GM19397 (cell line): ENCODE data around the gene SPAG17.

Source experiments
- ATAC-seq: cut with Tn5 transposase; IDR thresholded peaks from one replicate; pipeline ENCODE4 v1.9.1; 2021; ENCODE audit warnings: mild to moderate bottlenecking, moderate library complexity; ENCODE audit not compliant: unreplicated experiment

The SPAG17 gene

DNA sequence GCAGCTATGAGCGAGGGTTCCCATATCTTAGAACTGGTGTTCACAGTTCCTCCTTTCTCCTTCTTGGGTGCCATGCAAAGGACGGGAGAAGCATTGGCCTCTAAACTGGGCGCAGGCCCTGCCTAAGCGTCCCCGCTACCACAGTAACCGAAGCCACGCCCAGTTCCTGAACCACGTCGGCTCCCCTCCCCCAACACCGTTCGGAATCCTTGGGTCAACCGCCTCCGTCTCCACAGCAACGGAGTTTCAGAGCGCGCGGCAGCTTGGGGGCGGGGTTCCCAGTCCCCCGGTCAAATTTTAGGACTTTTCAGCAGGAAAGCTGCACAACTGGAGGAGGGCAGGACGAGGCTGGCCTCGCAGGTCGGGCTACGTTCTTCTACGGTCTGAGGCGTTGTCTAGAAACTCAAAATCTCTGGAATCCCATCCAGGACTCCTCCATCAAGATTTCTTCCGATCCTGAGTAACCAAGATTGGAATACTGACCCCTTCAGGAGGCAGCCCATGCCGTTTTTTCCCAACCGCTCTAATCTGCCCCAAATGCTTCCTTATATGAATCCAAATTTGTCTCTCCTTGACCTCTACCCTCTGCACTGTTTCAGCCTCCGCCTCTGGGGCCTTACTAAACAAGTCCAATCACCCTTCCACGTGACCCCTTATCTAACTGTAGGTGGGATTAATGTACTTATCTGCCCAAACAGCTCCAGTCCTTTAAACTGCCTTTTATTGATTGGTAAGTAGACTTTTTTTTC, at the start of gene SPAG17:
Gene SPAG17 (minus strand): TSS at position 145 of the 749 bp plus-strand sequence. CDS start 71 bp downstream, at position 74.
- no peak for ATAC-seq

DNA sequence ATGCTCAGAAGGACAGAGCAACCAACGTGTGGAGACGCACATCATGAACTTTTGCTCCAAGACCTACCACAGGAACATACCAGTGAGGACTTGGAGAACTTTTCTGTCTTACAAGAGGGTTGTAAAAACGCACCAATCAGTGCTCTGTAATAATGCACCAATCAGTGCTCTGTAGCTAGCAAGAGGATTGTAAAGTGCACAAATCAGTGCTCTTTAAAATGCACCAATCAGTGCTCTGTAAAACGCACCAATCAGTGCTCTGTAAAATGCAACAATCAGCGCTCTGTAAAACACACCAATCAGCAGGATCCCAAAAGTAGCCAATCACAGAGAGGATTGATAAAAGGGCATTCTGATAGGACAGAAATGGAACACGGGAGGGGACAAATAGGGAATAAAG, 40.4 kb upstream of the SPAG17 start:
- no peak for ATAC-seq

DNA sequence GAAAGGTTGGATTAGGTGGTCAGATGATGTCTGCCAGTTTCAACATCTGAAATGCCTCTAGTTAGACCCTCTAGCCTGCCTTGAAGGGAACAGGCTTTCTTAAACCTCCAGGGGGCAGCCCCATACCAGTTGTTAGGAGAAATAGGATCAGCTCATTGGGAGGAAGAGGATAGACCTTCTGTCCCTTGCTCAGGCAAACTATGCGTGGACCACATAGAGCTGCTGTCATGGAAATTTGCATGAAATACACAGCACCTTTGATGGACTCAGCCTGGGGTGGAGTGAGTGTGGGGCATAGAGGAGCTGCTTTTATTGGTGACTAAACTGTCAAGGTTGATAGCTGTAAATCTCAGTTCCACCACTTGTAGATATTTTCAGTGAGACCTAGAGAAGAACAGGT, 38.4 kb upstream of the SPAG17 start:
- no peak for ATAC-seq

DNA sequence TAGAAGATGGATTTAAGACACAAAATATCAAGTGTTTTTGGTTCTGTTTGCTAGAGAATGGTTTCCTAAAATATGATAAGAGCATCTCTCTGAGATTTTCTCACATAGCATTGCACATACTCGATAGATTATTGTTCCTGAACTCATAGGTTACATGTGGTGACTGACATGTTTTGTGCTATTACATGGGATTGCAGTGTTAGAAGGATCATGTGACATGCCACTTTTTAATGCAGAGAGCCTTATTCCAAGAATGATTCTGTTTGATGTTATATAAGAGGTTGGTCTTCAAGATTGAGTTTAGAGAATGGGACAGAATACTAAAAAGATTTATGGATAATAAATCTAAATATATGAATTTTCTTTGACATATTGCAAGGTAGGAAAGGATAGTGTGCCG, 34.4 kb upstream of the SPAG17 start:
- ATAC-seq: no peak

DNA sequence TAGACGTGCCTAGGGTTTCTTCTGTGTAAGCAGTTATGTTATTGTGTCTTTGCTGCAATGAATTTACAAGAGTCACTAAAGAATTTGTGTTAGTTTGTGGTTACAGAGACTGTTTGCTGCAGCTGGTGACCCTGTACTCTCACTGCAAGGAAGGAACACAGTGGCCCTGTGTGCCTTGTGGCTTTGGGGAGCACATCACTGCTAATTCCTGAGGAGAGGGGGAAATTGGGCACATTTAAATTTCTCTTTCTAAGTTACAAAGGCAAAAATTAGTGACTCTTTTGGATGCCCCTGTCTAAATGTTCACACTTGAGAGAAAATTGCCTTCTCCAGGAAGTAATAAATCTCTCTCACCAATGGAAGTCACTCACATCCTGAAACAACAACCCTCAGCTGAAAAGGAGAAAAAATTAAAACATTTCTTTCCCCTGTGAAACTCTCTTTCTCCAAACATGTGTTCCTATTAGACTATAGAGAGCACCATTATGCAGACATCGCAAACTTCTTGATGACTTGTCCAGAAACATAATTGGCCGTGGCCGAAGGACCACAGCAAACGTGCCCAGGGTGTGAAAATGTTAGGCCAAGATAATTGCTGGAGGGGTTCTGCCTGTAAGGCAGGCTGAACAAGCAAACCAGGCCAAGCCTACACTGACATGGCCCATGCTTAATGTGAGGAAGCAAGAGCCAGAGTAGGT, 32.3 kb upstream of the SPAG17 start:
- no peak for ATAC-seq

DNA sequence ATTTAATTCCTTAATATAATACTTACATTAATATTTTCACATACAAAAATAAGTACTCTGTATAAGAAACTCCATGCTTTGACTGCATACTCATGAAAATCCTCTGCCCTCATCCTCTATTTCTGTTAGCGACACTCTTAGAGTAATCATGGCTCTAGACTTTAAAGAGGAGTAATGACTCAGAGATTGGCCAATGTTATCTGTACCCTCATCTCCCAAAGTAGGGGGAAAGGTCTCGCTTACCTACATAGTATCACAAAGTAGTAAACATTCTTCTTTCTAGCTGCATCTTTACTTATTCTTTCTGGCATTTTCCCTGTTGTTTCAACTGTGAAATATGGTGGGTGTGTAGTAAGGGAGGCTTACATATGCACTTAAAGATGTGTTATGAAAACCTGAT, 29.8 kb upstream of the SPAG17 start:
- ATAC-seq: no peak

DNA sequence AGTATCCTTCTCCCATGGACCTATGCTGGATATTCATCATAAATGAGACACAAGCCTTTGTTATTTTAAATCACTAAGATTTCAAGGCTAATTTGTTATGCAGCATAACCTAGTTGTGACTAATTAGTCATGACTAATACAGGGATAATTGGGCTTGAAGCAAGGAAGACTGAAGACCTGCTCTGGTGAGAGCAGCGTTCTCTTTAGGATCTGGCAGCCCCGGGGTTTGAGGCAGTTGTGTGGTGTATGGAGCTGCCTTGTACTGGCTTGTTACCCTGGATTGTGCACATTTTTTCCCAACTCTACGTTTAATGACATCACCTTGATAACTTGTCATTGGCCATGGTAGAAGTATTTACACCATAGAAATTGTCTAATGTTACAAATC, 25.7 kb upstream of the SPAG17 start:
- ATAC-seq: no peak

DNA sequence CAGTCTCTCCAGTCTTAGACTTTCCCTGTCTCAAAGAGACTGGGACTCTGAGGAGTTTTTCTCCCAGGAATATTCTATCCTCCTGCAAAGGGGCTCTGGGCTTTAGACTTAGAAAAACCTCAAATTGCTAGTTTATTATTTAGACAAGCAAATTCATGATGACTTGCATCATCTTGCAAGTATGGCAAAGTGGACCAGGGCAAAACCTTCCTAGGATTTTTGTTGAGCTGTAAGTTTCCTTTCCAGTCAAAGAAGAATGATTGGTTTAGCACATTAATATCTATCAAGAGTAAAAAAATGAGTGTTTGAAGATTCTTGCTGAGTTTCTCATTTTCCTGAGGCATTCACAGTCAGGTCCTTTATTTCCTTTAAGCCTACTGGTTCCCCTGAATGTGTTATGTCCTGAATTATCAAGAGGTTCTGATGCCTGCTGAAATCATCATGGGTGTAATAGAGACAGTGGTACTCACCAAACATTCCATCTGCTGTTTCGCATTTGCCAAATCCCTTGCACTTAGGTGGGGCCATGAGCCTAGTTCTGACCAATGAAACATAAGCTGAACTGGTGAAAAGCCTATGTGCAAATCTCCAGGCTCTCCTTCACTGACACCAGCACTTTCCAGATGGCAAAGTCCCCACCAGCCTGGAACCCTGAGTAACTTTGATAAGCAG, 25.2 kb upstream of the SPAG17 start:
- no peak for ATAC-seq

DNA sequence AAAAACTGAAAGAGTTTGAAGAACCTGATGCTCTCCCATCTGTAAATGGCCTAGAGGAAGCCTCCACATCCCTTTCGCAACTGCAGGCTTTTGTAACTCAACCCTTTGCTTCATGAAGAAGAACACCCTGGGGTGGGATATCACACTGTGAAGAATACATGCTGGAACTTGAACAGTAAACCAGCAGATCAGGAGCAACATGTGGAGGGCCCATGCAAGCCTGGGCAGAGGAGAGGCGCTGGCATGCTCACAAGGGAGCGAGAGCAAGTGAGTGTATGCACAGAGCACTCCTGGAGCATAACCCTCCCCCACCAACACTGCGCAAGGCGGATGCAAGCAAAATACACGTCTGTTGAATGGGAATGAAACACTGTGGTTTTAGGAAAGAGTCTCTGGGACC, 24.6 kb upstream of the SPAG17 start:
- no peak for ATAC-seq

DNA sequence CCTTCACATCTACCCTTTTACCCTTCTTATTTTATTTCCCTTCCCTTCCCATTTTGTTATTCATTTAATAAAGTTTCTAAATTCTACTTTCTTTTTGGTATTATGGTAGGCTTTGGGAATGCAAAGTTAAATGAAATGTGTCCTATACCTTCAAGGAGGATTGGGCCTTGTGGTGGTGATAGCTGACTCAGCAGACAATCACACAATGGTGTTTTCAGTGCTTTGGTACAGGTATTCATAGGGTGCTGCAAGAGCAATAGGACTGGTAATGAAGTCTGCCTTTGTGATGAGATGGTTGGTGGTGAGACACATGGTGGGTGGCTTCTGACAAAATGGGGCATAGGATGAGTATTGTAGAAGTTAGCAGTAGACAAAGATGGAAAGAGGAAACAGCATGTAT, 21.9 kb upstream of the SPAG17 start:
- no peak for ATAC-seq

DNA sequence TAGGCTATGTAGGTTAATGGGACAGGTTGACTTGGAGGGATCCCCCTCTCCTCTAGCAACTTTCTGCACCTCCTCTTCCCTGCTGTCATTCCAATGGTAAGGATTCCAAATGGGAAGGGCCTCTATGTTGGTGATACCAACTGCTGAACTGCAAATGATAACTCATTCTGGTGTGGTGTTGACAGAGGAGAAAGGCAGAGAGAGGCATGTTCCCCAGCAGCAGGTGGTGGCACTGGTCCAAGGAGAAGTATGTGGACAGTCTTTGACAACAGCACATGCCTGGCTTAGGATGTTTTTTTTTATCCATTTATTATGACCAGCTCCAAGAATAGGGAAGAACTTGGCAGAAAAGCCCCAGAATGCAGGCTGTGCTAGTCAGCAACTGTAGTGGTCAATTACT, 19.6 kb upstream of the SPAG17 start:
- no peak for ATAC-seq

DNA sequence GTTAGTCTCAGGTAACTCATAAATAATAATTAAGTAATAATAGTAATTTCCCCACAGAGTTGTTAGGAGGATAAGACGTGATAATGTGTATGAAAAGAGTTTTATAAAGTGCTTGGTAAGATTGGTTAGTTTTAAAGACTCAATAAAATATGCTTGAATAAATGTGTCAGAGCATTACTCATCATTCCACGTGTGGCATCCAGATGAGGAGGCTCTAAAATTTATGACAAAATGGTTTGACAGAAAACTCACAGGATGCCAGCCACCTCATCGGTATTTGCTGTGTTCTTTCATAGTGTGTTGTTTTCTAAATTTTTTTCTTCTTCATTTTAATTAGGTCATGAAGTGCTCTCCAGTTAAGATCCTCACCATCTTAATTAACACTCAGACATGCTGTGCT, 19.1 kb upstream of the SPAG17 start:
- ATAC-seq: no peak

DNA sequence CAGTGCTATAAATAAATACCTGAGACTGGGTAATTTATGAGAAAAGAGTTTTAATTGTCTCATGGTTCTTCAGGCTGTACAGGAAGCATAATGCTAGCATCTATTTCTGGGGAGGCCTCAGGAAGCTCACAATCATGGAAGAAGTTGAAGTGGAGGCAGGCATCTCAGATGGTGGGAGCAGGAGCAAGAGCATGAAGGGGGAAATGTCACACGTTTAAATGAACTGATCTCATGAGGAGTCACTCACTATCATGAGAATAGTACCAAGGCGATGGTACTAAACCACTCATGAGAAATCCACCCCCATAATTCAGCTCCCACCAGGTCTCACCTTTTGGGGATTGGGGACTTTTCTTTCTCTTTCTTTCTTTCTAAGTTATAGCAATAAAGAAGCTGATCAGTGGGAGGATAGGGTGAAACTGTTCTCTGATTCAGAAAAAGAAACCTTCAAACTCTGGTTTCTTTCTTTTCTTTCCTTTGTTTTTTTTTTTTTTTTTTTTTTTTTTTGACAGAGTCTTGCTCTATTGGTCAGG, 17.1 kb upstream of the SPAG17 start:
- no peak for ATAC-seq

DNA sequence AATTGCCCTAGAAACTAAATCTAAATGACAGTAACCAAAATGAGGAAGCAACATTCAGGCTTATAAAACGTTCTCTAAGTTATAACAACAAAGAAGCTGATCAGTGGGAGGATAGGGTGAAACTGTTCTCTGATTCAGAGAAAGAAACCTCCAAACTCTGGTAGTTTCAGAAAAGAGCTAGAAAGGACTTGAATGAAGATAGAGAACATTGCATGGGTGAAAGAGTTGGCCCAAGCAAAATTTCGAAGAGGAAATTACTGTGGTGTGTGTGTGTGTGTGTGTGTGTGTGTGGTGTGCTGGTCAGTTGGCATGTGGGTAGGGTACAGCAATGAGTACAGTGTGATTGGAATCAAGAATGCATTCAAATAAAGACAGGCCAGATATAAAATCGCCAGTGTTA, 16.5 kb upstream of the SPAG17 start:
- ATAC-seq: no peak

DNA sequence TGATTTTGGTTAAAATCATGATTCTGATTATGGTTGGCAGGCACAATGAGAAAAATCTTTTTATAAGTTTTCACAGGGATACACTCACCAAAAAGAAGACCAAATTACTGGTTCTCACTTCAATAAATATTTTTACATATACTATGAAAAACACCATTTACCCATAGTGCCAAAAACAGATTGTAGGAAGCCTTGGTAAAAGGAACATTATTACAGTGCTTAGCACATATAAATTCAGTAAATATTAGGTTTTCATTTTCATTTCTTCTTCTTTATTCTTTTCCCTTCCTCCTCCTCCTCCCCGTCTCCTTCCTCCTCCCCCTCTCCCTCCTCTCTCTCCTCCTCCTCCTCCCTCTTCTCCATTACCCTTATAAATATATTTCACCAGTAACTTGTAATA, 15.8 kb upstream of the SPAG17 start:
- no peak for ATAC-seq

DNA sequence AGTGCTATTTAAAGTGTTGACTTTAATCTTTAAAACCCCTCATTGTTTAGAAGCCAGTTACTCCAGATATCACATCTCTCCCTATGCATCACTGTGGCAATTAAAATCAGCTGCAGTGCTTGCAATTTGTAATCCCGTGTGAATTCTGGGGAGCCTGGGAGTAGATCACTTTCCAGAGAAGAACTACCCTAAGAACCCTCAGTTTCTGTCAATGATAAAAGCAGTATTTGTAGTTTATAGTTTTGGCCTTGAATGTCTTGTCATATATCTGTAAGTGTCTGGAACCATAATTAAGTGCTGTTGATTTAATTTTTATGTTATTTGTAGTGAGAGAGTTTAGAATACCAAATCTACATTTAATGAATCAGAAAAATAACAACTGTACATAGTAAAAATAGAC, 5.5 kb upstream of the SPAG17 start:
- ATAC-seq: no peak

DNA sequence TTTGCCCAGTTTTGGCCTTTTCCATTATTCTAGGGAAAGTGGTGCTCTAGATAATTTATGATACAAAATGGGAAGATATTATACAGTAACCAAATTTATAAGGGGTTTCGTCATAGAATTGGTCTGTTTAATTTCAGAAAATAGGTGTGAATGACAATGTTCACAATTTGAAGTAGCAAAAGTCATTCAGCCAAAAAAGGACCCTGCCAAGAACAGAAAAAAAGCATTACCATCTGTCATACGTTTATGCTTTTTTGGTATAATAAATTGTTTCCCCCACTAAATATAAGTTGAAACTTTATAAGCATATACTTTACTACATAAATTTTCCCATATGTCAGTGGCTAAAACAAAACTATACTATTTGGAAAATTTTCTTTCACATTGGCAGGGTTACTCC, 4.5 kb upstream of the SPAG17 start:
- no peak for ATAC-seq

DNA sequence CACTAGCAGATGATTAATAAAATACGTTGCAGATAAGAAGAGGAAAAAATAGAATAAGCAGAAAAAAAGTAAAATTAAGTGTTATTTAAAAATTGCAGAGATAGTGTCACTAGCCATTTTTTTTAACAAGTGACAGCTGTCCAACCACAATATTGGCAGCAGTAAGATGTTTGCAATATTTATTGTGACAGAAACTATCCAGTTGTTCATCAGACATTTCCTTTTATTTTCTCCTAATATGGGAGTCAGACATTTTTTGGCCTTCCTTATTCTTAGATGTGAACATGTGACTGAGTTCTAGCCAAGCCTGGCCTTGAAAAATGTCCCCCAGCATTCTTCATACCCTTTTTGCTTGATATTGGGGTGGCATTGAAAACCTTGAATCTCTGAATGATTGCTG, 3.4 kb upstream of the SPAG17 start:
- no peak for ATAC-seq

DNA sequence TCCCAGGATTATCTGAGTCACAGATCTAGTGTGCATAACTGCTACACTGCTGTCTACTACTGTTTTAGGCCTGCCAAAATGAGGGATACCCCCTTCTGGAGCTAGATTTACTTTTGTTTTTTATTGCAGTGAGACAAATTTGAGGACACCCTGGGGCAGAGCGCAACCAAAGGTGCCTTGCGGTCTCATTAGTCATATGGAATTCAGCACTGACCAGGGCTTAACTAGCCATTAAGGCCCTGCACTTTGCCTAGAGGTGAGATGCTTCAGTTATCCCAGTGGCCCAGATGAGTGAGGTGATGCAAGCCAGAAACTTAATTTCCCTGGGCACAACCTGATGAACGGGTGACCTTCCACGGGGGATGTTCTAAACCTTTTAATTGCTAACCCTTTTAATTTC, 998 bp upstream of the SPAG17 start:
- no peak for ATAC-seq

DNA sequence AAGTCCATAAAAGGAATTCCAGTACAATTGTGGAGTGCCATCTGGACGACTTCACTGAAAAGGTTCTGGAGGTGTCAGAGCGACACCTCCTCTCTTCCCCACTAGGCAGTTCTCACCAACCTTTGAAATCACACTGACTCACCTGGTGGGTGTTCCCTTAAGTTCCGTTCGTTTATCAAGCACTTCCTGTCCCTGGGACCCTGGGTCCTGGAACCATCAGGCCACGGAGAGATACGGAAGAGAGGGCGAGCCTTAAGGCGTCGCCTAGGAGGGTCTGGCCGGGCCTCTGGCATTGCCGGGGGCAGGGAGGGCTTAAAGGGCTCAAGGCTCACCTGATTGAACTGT, 317 bp downstream of the SPAG17 start:
- no peak for ATAC-seq

DNA sequence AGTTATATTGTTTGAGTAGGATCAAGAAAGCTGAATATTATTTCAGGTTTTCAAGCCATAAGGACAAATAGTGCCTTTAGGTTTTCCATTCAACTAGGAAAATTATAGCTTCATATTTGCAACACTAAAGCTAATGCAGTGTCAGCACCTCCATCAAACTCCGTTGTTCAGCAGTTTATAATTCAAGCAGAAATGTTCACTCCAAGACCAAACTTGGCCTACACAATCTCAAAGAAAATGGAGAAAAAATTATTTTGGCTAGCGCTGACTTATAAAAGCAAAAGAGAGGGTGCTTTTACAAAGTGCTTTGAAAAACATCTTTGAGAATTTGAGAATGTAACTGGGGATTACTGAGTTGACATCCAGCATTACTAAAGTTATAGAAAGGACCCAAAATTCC, 1.4 kb downstream of the SPAG17 start:
- ATAC-seq: no peak

DNA sequence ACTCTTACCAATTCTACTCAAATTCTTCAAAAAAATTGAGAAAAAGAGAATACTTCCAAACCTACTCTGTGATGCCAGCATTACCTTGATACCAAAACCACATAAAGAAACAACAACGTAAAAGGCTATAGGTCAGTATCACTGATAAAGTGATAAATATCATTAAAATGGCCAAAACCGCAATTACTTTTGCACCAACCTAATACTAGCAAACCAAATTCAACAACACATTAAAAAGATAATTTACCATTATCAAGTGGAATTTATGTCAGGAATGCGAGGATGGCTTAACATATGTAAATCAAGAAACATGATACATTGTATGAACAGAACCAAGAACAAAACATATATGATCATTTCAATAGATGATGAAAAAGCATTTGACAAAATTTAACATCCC, 7.0 kb downstream of the SPAG17 start:
- ATAC-seq: no peak
